ENCODE data around the gene ARSA.
"Not testable (repeated sequence)": the region's sequence is repeated elsewhere in the genome, so short reads cannot be mapped to it uniquely, and the experiment has no call there.

Gene ARSA

GRCh38 chr22:50670513-50670912 lies 42.6 kb upstream of the ARSA start:
- no peak overlapping the region for H3K4me3 ChIP-seq (ENCODE audit: low read length)
- no peak for TF ChIP-seq ZNF274 (IDR thresholded peaks at IDR 0.05; ENCODE audit: low read depth, low read length)

DNA sequence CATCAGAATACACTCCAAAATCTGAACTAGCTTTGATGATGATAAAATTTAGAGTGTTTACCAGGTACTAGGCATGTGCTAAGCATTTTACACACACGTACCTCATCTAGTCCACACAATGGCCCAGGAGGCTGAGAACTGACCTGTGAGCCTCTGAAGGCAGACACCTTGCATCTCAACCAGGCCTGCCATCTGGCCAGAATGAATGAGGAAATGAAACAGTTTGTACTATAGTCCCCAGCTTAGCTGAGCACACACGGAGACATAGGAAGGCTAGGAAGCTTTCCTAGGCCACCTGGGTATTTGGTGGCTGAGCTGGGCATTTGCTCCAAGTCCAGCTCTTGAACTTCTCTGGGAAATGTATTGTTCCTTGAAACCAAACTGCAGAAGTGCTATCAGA lies 37.8 kb upstream of the ARSA start:
- no peak overlapping the region for H3K4me3 ChIP-seq (ENCODE audit: low read length)
- TF ChIP-seq ZNF274 (IDR thresholded peaks at IDR 0.05; ENCODE audit: low read depth, low read length) = no peak

DNA sequence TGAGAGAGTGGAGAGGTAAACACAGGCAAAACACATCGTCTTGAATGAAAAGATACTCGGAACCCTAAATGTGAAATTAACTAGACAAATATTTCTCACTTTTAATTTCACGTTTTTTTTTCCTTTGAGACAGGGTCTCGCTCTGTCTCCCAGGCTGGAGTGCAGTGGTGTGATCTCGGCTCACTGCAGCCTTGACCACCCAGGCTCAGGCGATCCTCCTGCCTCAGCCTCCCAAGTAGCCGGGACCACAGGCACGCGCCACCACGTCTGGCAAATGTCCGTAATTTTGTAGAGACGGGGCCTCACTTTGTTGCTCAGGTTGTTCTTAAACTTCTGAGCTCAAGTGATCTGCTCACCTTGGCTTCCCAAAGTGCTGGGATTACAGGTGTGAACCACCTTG lies 37.3 kb upstream of the ARSA start:
- H3K4me3 ChIP-seq (ENCODE audit: low read length) = no peak overlapping the region
- no peak for TF ChIP-seq ZNF274 (IDR thresholded peaks at IDR 0.05; ENCODE audit: low read depth, low read length)

GRCh38 chr22:50660306-50660705 lies 32.4 kb upstream of the ARSA start:
- H3K4me3 ChIP-seq (ENCODE audit: low read length) = no peak overlapping the region

DNA sequence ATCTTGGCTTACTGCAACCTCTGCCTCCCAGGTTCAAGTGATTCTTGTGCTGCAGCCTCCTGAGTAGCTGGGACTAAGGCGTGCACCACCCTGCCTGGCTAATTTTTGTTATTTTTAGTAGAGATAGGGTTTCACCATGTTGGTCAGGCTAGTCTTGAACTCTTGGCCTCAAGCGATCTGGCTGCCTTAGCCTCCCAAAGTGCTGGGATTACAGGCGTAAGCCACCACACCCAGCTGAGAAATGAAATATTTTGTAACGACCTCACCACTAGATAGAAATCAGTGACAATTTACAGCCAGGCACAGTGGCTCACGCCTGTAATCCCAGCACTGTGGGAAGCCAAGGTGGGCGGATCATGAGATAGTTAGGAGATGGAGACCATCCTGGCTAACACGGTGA lies 31.8 kb upstream of the ARSA start:
- not testable (repeated sequence) for H3K4me3 ChIP-seq (ENCODE audit: low read length)

More at GRCh38 chr22:50660306-50660705, 32.4 kb upstream of the ARSA start:
- no peak for TF ChIP-seq ZNF274 (IDR thresholded peaks at IDR 0.05; ENCODE audit: low read depth, low read length)

- no peak for TF ChIP-seq ZNF274 (IDR thresholded peaks at IDR 0.05; ENCODE audit: low read depth, low read length)
Measured at GRCh38 chr22:50657925-50658324, 30.0 kb upstream of the ARSA start.

DNA sequence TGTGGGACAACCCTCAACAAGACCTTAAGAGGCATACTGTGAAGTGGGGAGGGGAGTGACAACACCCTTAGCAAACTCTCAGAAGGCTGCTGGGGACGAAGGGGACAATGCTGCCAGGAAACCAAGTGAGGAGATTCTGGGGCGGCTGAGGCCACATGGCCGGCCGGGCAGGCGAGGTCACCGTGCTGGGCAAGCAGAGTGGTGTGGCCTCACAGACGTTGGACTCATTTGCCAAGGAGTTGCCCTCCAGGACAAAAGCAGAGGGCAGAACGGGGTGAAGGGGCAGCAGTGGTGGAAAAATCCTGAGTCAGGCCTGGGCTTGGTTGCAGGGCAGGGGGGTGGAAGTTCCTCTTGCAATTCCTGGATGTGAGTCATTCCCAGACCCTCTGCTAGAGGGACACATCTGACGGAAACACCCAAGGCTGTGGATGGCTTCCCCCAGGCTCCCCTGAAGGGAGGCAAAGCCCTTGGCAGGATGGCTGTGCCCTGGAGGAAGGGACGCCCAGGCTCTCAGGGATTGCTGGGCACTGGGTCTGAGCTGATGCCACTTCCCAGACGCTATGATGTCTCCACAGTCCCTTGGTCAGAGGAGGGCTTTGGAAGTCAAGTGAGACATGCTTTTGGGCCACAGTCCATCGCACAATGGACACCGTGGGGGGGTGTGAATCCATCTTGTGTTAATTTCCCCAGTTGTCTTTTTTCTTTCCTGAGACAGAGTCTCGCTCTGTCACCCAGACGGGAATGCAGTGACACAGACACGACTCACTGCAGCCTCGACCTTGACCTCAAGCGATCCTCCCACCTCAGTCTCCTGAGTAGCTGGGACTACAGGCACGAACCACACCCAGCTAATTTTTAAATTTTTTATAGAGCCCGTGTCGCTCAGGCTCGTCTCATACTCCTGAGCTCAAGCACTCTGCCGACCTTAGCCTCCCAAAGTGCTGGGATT lies 28.4 kb upstream of the ARSA start:
- no peak for TF ChIP-seq ZNF274 (IDR thresholded peaks at IDR 0.05; ENCODE audit: low read depth, low read length)
- H3K4me3 ChIP-seq (ENCODE audit: low read length) = no peak overlapping the region

More at GRCh38 chr22:50657925-50658324, 30.0 kb upstream of the ARSA start:
- H3K4me3 ChIP-seq (ENCODE audit: low read length) = no peak overlapping the region

DNA sequence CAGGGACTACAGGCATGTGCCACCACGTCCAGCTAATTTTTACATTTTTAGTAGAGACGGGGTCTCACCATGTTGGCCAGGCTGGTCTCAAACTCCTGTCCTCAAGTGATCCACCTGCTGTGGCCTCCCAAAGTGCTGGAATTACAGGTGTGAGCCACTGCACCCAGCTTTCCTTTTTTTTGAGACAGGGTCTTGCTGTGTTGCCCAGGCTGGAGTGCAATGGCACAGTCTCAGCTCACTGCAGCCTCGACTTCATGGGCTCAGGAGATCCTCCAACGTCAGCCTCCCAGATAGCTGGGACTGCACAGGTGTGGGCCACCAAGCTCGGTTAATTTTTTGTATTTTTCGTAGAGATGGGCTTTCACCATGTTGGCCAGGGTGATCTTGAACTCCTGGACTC lies 26.7 kb upstream of the ARSA start:
- not testable (repeated sequence) for H3K4me3 ChIP-seq (ENCODE audit: low read length)

- no peak overlapping the region for H3K4me3 ChIP-seq (ENCODE audit: low read length)
- TF ChIP-seq ZNF274 (IDR thresholded peaks at IDR 0.05; ENCODE audit: low read depth, low read length) = no peak
Measured at GRCh38 chr22:50653256-50653655, 25.3 kb upstream of the ARSA start.

- not testable (repeated sequence) for H3K4me3 ChIP-seq (ENCODE audit: low read length)
Measured at GRCh38 chr22:50643821-50644101, 15.8 kb upstream of the ARSA start.

DNA sequence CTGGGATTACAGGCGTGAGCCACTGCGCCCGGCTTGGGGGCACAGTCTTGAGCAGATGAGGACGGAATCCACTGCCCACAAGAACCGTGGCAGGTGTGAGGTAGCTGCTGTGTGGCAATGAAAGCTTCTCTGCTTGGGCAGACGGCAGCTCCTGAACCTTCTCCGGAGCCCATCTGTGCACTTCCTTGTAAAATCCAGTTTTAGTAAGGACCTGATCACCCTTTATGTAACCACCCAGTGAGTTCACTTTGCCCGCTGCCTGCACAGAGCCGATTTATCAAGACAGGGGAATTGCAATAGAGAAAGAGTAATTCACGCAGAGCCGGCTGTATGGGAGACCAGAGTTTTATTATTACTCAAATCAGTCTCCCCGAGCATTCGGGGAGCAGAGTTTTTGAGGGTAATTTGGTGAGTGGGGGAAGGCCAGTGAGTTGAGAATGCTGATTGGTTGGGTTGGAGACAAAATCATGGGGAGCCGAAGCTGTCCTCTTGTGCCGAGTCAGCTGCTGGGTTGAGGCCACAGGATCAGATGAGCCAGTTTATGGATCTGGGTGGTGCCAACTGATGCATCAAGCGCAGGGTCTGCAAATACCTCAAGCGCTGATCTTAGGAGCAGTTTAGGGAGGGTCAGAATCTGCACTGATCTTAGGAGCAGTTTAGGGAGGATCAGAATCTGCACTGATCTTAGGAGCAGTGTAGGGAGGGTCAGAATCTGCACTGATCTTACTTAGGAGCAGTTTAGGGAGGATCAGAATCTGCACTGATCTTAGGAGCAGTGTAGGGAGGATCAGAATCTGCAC lies 15.3 kb upstream of the ARSA start:
- not testable (repeated sequence) for H3K4me3 ChIP-seq (ENCODE audit: low read length)

- no peak for TF ChIP-seq ZNF274 (IDR thresholded peaks at IDR 0.05; ENCODE audit: low read depth, low read length)
- no peak overlapping the region for H3K4me3 ChIP-seq (ENCODE audit: low read length)
Measured at GRCh38 chr22:50641696-50642607, 14.0 kb upstream of the ARSA start.

GRCh38 chr22:50640857-50641647 lies 13.1 kb upstream of the ARSA start:
- TF ChIP-seq ZNF274 (IDR thresholded peaks at IDR 0.05; ENCODE audit: low read depth, low read length) = no peak
- H3K4me3 ChIP-seq (ENCODE audit: low read length) = no peak overlapping the region

DNA sequence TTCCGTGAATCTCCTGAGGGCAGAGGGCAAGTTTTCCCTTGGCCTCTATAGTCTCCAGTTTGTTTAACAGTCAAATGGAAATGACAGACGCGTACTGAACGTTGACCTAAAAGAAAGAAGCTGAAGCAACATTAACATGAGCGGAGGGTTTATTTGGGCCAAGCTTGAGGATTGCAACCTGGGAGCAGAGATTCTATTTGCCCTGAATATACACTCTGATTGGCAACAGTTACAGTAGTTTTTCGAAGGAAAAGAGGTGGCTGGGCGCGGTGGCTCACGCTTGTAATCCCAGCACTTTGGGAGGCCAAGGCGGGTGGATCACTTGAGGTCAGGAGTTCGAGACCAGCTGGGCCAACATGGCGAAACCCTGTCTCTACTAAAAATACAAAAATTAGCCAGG lies 12.3 kb upstream of the ARSA start:
- not testable (repeated sequence) for H3K4me3 ChIP-seq (ENCODE audit: low read length)
